Activated CD8-positive, alpha-beta memory T cell treated with anti-CD3 and anti-CD28 coated beads, Interleukin-2, amount 50 U/mL, for 4 hours (primary cell): Measurements from ENCODE around the gene PCK1.
A peak's percentile ranks its signal among the peaks of the same experiment; 100 is the strongest.

ENCODE experiments used
- DNase-seq: peaks from one replicate; pipeline ENCODE4 v3.0.0-alpha.2; 2020

The PCK1 gene

GRCh38 chr20:57608516-57608915 lies 47.6 kb downstream of the PCK1 start:
- DNase-seq, result no peak

- no peak for DNase-seq
Observed at GRCh38 chr20:57609086-57609841, 48.4 kb downstream of the PCK1 start.

GRCh38 chr20:57609842-57610167 lies 48.9 kb downstream of the PCK1 start:
- DNase-seq, result no peak

GRCh38 chr20:57610261-57610952 lies 49.5 kb downstream of the PCK1 start:
- no peak for DNase-seq

GRCh38 chr20:57611586-57612311 lies 50.8 kb downstream of the PCK1 start:
- DNase-seq, result peak; percentile 5

- DNase-seq, result no peak
Observed at GRCh38 chr20:57612436-57612835, 51.5 kb downstream of the PCK1 start.

GRCh38 chr20:57612916-57613315 lies 52.0 kb downstream of the PCK1 start:
- peak; percentile 3 for DNase-seq

- peak; percentile 5 for DNase-seq
Observed at GRCh38 chr20:57613481-57613921, 52.6 kb downstream of the PCK1 start.

GRCh38 chr20:57614490-57615444 lies 53.9 kb downstream of the PCK1 start:
- DNase-seq, result peak; percentile 12

- DNase-seq, result peak; percentile 8
Observed at GRCh38 chr20:57615445-57615811, 54.5 kb downstream of the PCK1 start.

- peak; percentile 9 for DNase-seq
Observed at GRCh38 chr20:57616143-57616951, 55.4 kb downstream of the PCK1 start.

- no peak for DNase-seq
Observed at GRCh38 chr20:57617079-57617795, 56.3 kb downstream of the PCK1 start.
